Omental fat pad (tissue), 4 donors: ENCODE measurements around the gene SDK2. TPM values are rescaled to one million over a fixed set of nuclear protein-coding genes. Genes with fewer than 3 reads are reported as not detected.

ENCODE experiments used
- ATAC-seq: fragments of 150-250 bp; one replicate; pipeline ENCODE4 v1.9.1; 2016; ENCODE audit warnings: mild to moderate bottlenecking, moderate library complexity; ENCODE audit not compliant: low FRiP score
- DNase-seq: peaks from one replicate; pipeline ENCODE4 v3.0.0-alpha.2; 2019; ENCODE audit warnings: low spot score
- total RNA-seq, 4 donors: library from RNA; depleted of rRNA; stranded (reverse); fragments of >200 nt; gene quantifications; one replicate each; pipeline ENCODE4 v1.1.0, GENCODE V29; 2016
- TF ChIP-seq, protein P1 (sequence below), 3 donors: fragments of 450-650 bp; IDR thresholded peaks; one replicate each; pipeline ENCODE4 v1.5.1; 2016 to 2017; ENCODE audit warnings: antibody characterized with exemption in 3 of 3, mild to moderate bottlenecking in 3 of 3, moderate library complexity in 2 of 3

SDK2 gene
- total RNA-seq, 4 donors from 2014 or later: 0.46 to 1.4 (median 0.64) TPM

DNA sequence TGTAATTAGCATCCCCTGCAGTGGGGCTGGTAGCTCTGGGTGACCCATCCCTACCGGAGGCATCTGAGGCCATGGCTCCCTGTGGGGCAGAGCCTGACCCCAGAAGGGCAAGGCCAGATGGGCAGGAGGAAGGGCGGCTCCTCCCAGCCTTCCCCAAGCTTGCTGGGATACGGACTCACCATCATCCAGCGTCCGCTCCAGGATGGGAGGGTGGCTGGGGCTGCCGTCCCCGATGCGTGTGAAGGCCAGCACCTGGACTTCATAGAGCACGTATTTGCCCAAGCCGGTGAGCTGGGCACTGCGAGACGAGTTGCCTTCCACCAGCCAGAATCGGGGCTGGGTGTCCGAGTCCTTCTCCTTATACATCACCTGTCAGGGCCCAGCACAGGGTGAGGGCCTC is 250.9 kb downstream of the SDK2 start:
- DNase-seq (no peak), ATAC-seq (no peak)
- TF ChIP-seq, protein P1, sequence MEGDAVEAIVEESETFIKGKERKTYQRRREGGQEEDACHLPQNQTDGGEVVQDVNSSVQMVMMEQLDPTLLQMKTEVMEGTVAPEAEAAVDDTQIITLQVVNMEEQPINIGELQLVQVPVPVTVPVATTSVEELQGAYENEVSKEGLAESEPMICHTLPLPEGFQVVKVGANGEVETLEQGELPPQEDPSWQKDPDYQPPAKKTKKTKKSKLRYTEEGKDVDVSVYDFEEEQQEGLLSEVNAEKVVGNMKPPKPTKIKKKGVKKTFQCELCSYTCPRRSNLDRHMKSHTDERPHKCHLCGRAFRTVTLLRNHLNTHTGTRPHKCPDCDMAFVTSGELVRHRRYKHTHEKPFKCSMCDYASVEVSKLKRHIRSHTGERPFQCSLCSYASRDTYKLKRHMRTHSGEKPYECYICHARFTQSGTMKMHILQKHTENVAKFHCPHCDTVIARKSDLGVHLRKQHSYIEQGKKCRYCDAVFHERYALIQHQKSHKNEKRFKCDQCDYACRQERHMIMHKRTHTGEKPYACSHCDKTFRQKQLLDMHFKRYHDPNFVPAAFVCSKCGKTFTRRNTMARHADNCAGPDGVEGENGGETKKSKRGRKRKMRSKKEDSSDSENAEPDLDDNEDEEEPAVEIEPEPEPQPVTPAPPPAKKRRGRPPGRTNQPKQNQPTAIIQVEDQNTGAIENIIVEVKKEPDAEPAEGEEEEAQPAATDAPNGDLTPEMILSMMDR (IDR thresholded peaks at IDR 0.05): no peak

DNA sequence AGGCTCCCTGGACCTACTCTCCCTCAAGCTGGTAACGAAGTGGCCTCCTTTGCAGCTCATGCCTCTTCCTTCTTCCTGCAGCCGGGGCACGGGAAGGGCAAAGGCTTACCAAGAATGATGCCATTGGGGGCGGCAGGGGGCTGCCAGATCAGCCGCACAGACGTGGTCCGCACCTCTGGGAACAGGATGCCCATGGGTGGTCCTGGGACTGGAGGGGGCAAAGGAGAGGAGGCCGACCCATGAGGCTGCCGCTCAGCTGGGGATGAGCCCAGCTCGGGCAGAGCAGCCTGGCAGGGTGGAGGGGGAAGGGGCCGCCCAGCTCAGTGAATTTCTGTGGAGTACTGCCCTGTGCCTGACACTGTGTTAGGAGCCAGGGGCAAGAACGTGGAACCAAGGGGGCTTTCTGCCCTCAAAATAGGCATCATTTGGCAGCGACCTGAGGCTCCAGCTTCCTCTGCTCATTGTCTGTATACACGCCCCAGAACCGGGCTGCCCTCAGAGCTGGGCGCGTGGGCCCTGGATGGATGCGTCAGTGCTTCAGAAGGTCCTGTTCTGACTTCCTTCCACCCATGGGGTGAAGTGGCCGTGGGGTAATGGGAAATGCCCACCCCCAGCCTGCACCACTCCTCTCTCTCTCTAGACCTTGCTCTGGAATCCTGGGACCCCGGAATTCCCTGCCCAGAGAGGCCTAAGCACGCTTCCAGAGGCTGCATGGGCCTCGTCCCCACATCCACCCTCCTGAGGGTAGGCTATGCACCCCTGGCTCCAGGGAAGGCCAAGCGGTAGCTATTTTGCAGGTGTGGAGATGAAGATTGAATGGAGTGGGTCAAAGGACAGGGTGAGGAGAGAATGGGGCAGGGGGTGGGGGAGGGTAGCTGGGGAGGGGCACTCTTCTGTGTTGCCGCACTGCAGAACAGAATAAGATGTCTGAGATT is 252.6 kb downstream of the SDK2 start:
- DNase-seq (no peak), ATAC-seq (no peak)
- TF ChIP-seq, protein P1 (IDR thresholded peaks at IDR 0.05): no peak

DNA sequence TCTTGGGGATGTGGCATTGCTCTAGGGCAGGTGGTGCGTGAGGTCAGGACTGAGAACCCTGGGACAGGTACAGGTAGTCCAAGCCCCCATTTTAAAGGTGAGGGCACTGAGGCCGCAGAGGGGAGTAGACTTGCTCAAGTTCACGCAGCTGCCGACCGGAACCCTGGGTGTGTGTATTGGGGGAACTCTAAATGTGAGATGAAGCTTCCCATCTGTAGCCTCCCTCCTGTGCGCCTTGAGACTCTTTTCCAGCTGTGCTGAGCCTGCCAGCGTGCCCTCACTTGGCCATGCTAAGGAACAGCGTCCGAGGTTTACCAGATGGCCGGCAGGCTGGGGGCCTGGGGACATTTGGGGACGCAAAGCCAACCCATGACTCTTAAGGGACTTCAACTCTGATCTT is 253.4 kb downstream of the SDK2 start:
- DNase-seq (no peak), ATAC-seq (no peak)
- TF ChIP-seq, protein P1 (IDR thresholded peaks at IDR 0.05): no peak

DNA sequence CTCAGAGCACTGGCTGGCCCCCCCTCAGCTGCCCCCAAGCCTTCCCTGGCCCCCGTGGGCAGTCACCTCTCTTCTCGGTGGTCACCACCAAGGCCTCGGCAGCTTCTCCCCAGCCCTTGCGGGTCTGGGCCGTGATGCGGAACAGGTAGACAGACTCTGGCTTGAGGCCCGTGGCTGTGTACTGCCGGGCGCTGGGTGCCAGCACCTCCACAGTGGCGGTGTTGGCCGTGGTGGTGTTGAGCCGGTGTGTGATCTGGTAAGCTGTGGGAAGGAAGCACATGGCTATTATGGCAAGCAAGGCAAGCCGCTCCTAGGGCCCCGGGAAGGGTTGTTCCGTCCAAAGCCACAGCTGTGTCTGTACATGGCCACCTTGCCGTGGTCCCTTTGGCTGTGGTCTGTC is 254.0 kb downstream of the SDK2 start:
- TF ChIP-seq, protein P1 (IDR thresholded peaks at IDR 0.05): no peak
- DNase-seq (no peak), ATAC-seq (no peak)

DNA sequence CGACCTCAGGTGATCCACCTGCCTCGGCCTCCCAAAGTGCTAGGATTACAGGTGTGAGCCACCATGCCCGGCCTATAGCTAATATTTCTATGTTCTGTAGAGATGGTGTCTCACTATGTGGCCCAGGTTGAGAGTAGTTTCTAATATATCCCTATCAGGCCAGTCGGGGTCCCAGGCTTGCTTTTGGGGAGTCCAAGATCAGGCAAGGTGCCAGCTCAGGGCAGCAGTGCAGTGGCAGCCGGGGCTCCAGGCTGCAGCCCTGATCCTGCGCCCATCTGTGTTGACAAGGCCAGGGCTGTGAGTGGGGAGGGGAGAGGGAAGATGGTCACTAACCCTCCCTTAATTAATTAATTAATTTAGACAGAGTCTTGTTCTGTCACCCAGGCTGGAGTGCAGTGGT is 254.8 kb downstream of the SDK2 start:
- DNase-seq (no peak), ATAC-seq (no peak)
- TF ChIP-seq, protein P1 (IDR thresholded peaks at IDR 0.05): no peak

DNA sequence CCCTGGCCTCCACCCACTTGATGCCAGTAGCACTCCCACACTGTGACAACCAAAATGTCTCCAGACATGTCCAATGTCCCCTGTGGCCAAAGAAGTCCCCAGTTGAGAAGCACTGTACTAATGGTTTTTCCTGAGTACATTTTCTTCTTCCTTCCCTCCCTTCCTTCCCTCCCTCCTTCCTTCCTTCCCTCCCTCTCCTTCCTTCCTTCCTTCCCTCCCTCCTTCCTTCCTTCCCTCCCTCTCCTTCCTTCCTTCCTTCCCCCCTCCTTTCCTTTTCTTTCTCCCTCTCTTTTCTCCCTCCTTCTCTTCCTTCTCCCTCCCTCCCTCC is 255.7 kb downstream of the SDK2 start:
- no peak for ATAC-seq
- TF ChIP-seq, protein P1 (IDR thresholded peaks at IDR 0.05): no peak
- no peak for DNase-seq
